Thymus (tissue), 11 donors: ENCODE measurements around the gene METTL25. TPM values are rescaled to one million over a fixed set of nuclear protein-coding genes. Genes with fewer than 3 reads are reported as not detected.
A peak's percentile ranks its signal among the peaks of the same experiment; 100 is the strongest.

Source experiments
- DNase-seq, 9 donors: peaks; one replicate each; pipeline ENCODE4 v3.0.0-alpha.2; 2013; ENCODE audit warnings: low spot score in 9 of 9, low read depth in 6 of 9, missing footprints in 1 of 9
- H3K27ac ChIP-seq, 2 donors: one replicate each; pipeline ENCODE4 v1.5.1; 2013; ENCODE audit warnings: control low read depth in 1 of 2, low read depth in 1 of 2, low read length in 1 of 2, mild to moderate bottlenecking in 1 of 2, moderate library complexity in 1 of 2
- H3K27me3 ChIP-seq, 2 donors: one replicate each; pipeline ENCODE4 v1.5.1; 2013; ENCODE audit warnings: low read length in 1 of 2; ENCODE audit not compliant: control insufficient read depth in 2 of 2, insufficient read depth in 1 of 2
- H3K36me3 ChIP-seq, 2 donors: one replicate each; pipeline ENCODE4 v1.5.1; 2013; ENCODE audit warnings: low read length in 1 of 2, mild to moderate bottlenecking in 1 of 2, moderate library complexity in 1 of 2; ENCODE audit not compliant: control insufficient read depth in 2 of 2, insufficient read depth in 2 of 2
- H3K4me1 ChIP-seq, 2 donors: one replicate each; pipeline ENCODE4 v1.5.1; 2013; ENCODE audit warnings: low read length in 2 of 2; ENCODE audit not compliant: control insufficient read depth in 2 of 2, insufficient read depth in 2 of 2
- H3K4me3 ChIP-seq, 2 donors: one replicate each; pipeline ENCODE4 v1.5.1; 2013; ENCODE audit warnings: low read length in 2 of 2, control low read depth in 1 of 2, mild to moderate bottlenecking in 1 of 2
- H3K9me3 ChIP-seq, 2 donors: one replicate each; pipeline ENCODE4 v1.5.1; 2013; ENCODE audit warnings: low read length in 1 of 2, mild to moderate bottlenecking in 1 of 2; ENCODE audit not compliant: control insufficient read depth in 2 of 2, insufficient read depth in 1 of 2
- WGBS: extraction: QIAGEN DNeasy Blood & Tissue Kit; methylation state at CpG from one replicate; pipeline ENCODE4 v1.1.7; 2013; 5-methylcytosine and 5-hydroxymethylcytosine counted together
- polyA plus RNA-seq: library from polyadenylated mRNA; stranded (reverse); fragments of 200-250 nt; gene quantifications from one replicate; pipeline ENCODE4 v1.2.3, GENCODE V29; 2013
- total RNA-seq: library from RNA; stranded (reverse); fragments of 120-200 nt; gene quantifications from one replicate; pipeline ENCODE4 v1.2.4, GENCODE V29; 2013
- donor health status: healthy.

The METTL25 gene
- total and polyA plus RNA-seq, 2 donors = 13.1 to 24.8 TPM

GRCh38 chr12:82522285-82522684 is 164.0 kb downstream of the METTL25 start:
- Histone ChIP-seq H3K4me3 (no peak overlapping the region), H3K4me1 (no peaks in the 10 kb centered on the region), H3K36me3 (no peaks in the 10 kb centered on the region), H3K27ac (no peak overlapping the region), H3K9me3 (no peaks in the 10 kb centered on the region), H3K27me3 (no peaks in the 10 kb centered on the region)
- 99% methylated on average over 4 of the region's 4 CpGs for WGBS
- DNase-seq = no peak

GRCh38 chr12:82522762-82523161 is 164.4 kb downstream of the METTL25 start:
- H3K36me3 ChIP-seq = no peaks in the 10 kb centered on the region
- no peaks in the 10 kb centered on the region for H3K27me3 ChIP-seq
- no peak for DNase-seq
- H3K4me3 ChIP-seq = no peak overlapping the region
- no peaks in the 10 kb centered on the region for H3K9me3 ChIP-seq
- H3K4me1 ChIP-seq = no peaks in the 10 kb centered on the region
- H3K27ac ChIP-seq = no peak overlapping the region

- H3K9me3 ChIP-seq = no peaks in the 10 kb centered on the region
- no peaks in the 10 kb centered on the region for H3K4me1 ChIP-seq
- DNase-seq = no peak
- H3K27me3 ChIP-seq = no peaks in the 10 kb centered on the region
- no peak overlapping the region for H3K27ac ChIP-seq
- WGBS = 77% methylated on average over 3 of the region's 3 CpGs
- no peak overlapping the region for H3K4me3 ChIP-seq
- H3K36me3 ChIP-seq = no peaks in the 10 kb centered on the region
Observed at GRCh38 chr12:82523996-82524395, 165.7 kb downstream of the METTL25 start.

GRCh38 chr12:82524641-82525040 is 166.3 kb downstream of the METTL25 start:
- Histone ChIP-seq H3K36me3 (no peaks in the 10 kb centered on the region), H3K27me3 (no peaks in the 10 kb centered on the region), H3K27ac (no peak overlapping the region), H3K9me3 (no peaks in the 10 kb centered on the region), H3K4me1 (no peaks in the 10 kb centered on the region), H3K4me3 (no peak overlapping the region)
- DNase-seq = no peak
- 59% methylated on average over 2 of the region's 2 CpGs for WGBS

- DNase-seq = no peak
- WGBS = 98% methylated on average over 2 of the region's 2 CpGs
- no peak overlapping the region for H3K4me3 ChIP-seq
- no peak overlapping the region for H3K27ac ChIP-seq
- no peaks in the 10 kb centered on the region for H3K4me1 ChIP-seq
- no peaks in the 10 kb centered on the region for H3K36me3 ChIP-seq
- H3K9me3 ChIP-seq = no peaks in the 10 kb centered on the region
- no peaks in the 10 kb centered on the region for H3K27me3 ChIP-seq
Observed at GRCh38 chr12:82525616-82526015, 167.3 kb downstream of the METTL25 start.

GRCh38 chr12:82527165-82527780 is 168.9 kb downstream of the METTL25 start:
- Histone ChIP-seq H3K4me3 (no peak overlapping the region), H3K36me3 (no peaks in the 10 kb centered on the region), H3K4me1 (no peaks in the 10 kb centered on the region), H3K27ac (no peak overlapping the region), H3K27me3 (no peaks in the 10 kb centered on the region), H3K9me3 (no peaks in the 10 kb centered on the region)
- WGBS = 15% methylated on average over 5 of the region's 5 CpGs
- DNase-seq = peak in 8 of 9 donors; percentile 4 to 42 (median 10)

Other genes starting within 250 kb of the METTL25 start
- gene CCDC59, start 142 bp upstream of the METTL25 start, total RNA-seq = 51.2 TPM
- gene CCDC59, start 142 bp upstream of the METTL25 start, polyA plus RNA-seq = 88.1 TPM